Measurements from ENCODE around the gene PANK2.

DNA sequence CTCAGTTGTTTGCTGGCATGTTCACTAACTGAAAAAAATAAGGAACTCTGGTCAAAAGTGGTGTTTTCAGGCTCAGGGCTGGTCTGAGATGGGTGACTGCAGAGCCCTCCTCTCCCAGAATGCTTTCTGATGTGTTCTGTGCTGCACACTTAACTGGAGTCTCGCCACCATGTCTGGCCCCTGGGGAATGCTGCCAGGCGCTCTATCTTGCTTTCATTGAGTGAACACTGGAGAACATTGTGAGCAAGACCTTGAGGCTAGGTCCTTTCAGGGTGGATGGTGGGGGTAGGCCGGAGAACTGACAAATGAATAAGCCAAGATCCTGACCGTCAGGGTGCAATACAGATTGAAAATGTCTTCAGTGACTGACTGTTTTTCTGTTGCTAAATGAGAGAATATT lies 19.5 kb downstream of the PANK2 start:
- TF ChIP-seq POLR2A (IDR thresholded peaks at IDR 0.05; ENCODE audit: low read length), result no peak
- no peak for TF ChIP-seq GATA1 (IDR thresholded peaks at IDR 0.05; ENCODE audit: low read depth, low read length)

All from erythroblast (primary cell).